GM23338 (cell line): Measurements from ENCODE around the gene ZNF580. TPM values are rescaled to one million over a fixed set of nuclear protein-coding genes. Genes with fewer than 3 reads are reported as not detected.

Experiments
- ATAC-seq: fragments of 200-7000 bp; cut with Tn5 transposase; 3 replicates; pipeline ENCODE4 v1.9.1; 2020
- DNase-seq: peaks from one replicate; pipeline ENCODE4 v3.0.0-alpha.2; 2015; ENCODE audit warnings: low spot score
- H2AFZ ChIP-seq: fragments of 200-600 bp; sonication (generic); 2 replicates; pipeline ENCODE4 v1.8.0; 2016; ENCODE audit warnings: antibody characterized with exemption, mild to moderate bottlenecking, moderate library complexity
- H3F3A ChIP-seq: fragments of 200-600 bp; sonication (generic); replicated peaks from 2 replicates; pipeline ENCODE4 v1.8.0; 2017; ENCODE audit warnings: antibody characterized with exemption, mixed run types, low read depth
- H3K27ac ChIP-seq: fragments of 200-600 bp; sonication (generic); 2 replicates; pipeline ENCODE4 v1.6.1; 2016; ENCODE audit warnings: low read depth
- H3K27me3 ChIP-seq: fragments of 200-600 bp; sonication (generic); 2 replicates; pipeline ENCODE4 v1.8.0; 2016; ENCODE audit warnings: mild to moderate bottlenecking, mixed run types, moderate library complexity; ENCODE audit not compliant: insufficient read depth
- H3K36me3 ChIP-seq: fragments of 200-600 bp; sonication (generic); 2 replicates; pipeline ENCODE4 v1.8.0; 2016; ENCODE audit warnings: mild to moderate bottlenecking; ENCODE audit not compliant: insufficient read depth
- H3K4me1 ChIP-seq: fragments of 200-600 bp; sonication (generic); 2 replicates; pipeline ENCODE4 v1.8.0; 2016; ENCODE audit warnings: mild to moderate bottlenecking, moderate library complexity; ENCODE audit not compliant: insufficient read depth
- H3K4me2 ChIP-seq: fragments of 200-600 bp; sonication (generic); 2 replicates; pipeline ENCODE4 v1.7.1; 2017; ENCODE audit warnings: mixed run types
- H3K4me3 ChIP-seq: fragments of 200-600 bp; sonication (generic); 2 replicates; pipeline ENCODE4 v1.6.1; 2016; ENCODE audit warnings: mixed run types
- H3K79me2 ChIP-seq: fragments of 200-600 bp; sonication (generic); replicated peaks from 2 replicates; pipeline ENCODE4 v1.8.0; 2017; ENCODE audit warnings: mild to moderate bottlenecking; ENCODE audit not compliant: insufficient read depth
- H3K9me2 ChIP-seq: fragments of 200-600 bp; sonication (generic); 2 replicates; pipeline ENCODE4 v1.8.0; 2017; ENCODE audit not compliant: insufficient read depth
- H4K20me1 ChIP-seq: fragments of 200-600 bp; sonication (generic); replicated peaks from 2 replicates; pipeline ENCODE4 v1.8.0; 2017; ENCODE audit warnings: mild to moderate bottlenecking; ENCODE audit not compliant: insufficient read depth
- H3K27ac Mint-ChIP-seq: 2 replicates; pipeline ENCODE4 v1.8.0; 2020; ENCODE audit warnings: inconsistent platforms, mild to moderate bottlenecking, moderate library complexity, mixed read lengths
- H3K27me3 Mint-ChIP-seq: 3 replicates; pipeline ENCODE4 v1.8.0; 2022; ENCODE audit warnings: low read depth, mild to moderate bottlenecking, moderate library complexity, mixed read lengths, inconsistent platforms; ENCODE audit not compliant: insufficient read depth, poor library complexity
- H3K36me3 Mint-ChIP-seq: 3 replicates; pipeline ENCODE4 v1.8.0; 2021; ENCODE audit warnings: low read depth, mild to moderate bottlenecking, inconsistent platforms, moderate library complexity, mixed read lengths
- H3K4me1 Mint-ChIP-seq: 3 replicates; pipeline ENCODE4 v1.8.0; 2020; ENCODE audit warnings: mild to moderate bottlenecking, inconsistent platforms, mixed read lengths
- H3K4me3 Mint-ChIP-seq: 3 replicates; pipeline ENCODE4 v1.8.0; 2021; ENCODE audit warnings: moderate library complexity, mild to moderate bottlenecking, inconsistent platforms, mixed read lengths
- H3K9me3 Mint-ChIP-seq: 3 replicates; pipeline ENCODE4 v1.8.0; 2020; ENCODE audit warnings: moderate library complexity, mild to moderate bottlenecking, inconsistent platforms, mixed read lengths
- CREB1 ChIP-seq: fragments of 250-450 bp; sonication (Bioruptor Pico); IDR thresholded peaks from 2 replicates; pipeline ENCODE4 v1.5.0; 2020; ENCODE audit warnings: low read depth, mild to moderate bottlenecking, moderate library complexity
- EZH2 ChIP-seq: fragments of 200-600 bp; sonication (generic); IDR thresholded peaks from one replicate; pipeline ENCODE4 v1.8.0; 2017; ENCODE audit warnings: antibody characterized with exemption, mild to moderate bottlenecking, low read depth; ENCODE audit not compliant: unreplicated experiment
- EZH2phosphoT487 ChIP-seq: fragments of 200-600 bp; sonication (generic); IDR thresholded peaks from one replicate; pipeline ENCODE4 v1.8.1; 2018; ENCODE audit warnings: antibody characterized with exemption; ENCODE audit not compliant: unreplicated experiment
- JUNB ChIP-seq: IDR thresholded peaks from one replicate; pipeline ENCODE4 v1.6.1; 2016; ENCODE audit warnings: antibody characterized with exemption; ENCODE audit not compliant: unreplicated experiment
- NANOG ChIP-seq: IDR thresholded peaks from 2 replicates; pipeline ENCODE4 v1.6.1; 2016; ENCODE audit warnings: antibody characterized with exemption, borderline replicate concordance
- POLR2AphosphoS5 ChIP-seq: IDR thresholded peaks from 2 replicates; pipeline ENCODE4 v1.6.1; 2016; ENCODE audit warnings: antibody characterized with exemption, low read depth
- polyA plus RNA-seq: library from polyadenylated mRNA; unstranded; fragments of >200 nt; fragmentation: Nextera tagmentation; extraction: Ambion mirVana; gene quantifications from 2 replicates; pipeline ENCODE4 v1.2.1, GENCODE V29; 2016
- total RNA-seq: library from RNA; depleted of rRNA; stranded (reverse); fragments of >200 nt; shearing (Covaris generic); gene quantifications from 2 replicates; pipeline ENCODE4 v1.2.3, GENCODE V29; 2014
- TF ChIP-seq, protein P1 (sequence below), 2 experiments: fragments of 200-600 bp in 1 of 2; sonication (generic) in 1 of 2; conservative IDR thresholded peaks; 2 replicates each; pipeline versions ENCODE4 v1.5.1 to v1.6.1; 2016 to 2017; ENCODE audit warnings: antibody characterized with exemption in 2 of 2, low read depth in 2 of 2, mild to moderate bottlenecking in 2 of 2, moderate library complexity in 1 of 2
- TF ChIP-seq, protein P2 (sequence below): fragments of 250-450 bp; sonication (Bioruptor Pico); IDR thresholded peaks from 2 replicates; pipeline ENCODE4 v1.5.0; 2020; ENCODE audit warnings: mild to moderate bottlenecking, moderate library complexity

ZNF580 gene
- total and polyA plus RNA-seq, 2 experiments from 2014 or later: 18.7 to 23.6 TPM

DNA sequence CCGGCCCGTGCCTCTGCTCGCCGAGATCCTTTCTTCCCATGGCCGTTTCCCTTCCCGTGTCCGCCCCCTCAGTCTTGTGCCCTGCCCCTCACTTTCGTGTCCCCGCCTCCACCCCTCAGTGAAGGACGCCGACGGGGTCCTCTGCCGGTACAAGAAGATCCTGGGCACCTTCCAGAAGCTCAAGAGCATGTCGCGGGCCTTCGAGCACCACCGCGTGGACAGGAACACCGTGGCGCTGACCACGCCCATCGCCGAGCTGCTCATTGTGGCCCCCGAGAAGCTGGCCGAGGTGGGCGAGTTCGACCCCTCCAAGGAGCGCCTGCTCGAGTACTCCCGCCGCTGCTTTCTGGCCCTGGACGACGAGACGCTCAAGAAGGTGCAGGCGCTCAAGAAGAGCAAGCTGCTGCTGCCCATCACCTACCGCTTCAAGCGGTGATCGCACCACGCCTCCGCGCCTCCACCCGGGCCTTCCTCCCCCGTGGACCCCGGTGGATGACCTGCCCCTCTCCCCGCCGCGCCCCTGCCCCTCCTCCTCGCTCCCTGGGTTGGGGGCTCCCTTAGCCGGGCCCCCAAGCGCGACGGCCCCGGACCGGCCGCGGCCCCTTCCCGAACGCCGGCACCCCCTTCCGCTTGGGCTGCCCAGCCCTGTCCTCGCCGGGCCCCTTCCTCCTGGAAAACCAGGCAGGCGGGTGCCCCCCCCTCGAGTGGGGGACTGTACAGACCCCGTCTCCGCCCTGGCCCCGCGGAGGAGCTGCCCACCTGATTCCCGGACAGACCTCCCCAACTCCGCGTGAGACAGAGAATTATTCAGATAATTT is 11.7 kb downstream of the ZNF580 start:
- Histone ChIP-seq H3K4me2 (peak overlapping the region; percentile 73), H2AFZ (peak overlapping the region; percentile 47), H3K79me2 (peaks cover 22% of the 10 kb centered on the region), H3K4me3 (peak overlapping the region; percentile 100), H3K36me3 (no peaks in the 10 kb centered on the region), H3F3A (peaks cover 13% of the 10 kb centered on the region), H3K27ac (no peak overlapping the region), H3K4me1 (peaks cover 17% of the 10 kb centered on the region), H3K9me2 (no peaks in the 10 kb centered on the region), H4K20me1 (peaks cover 16% of the 10 kb centered on the region), H3K27me3 (no peaks in the 10 kb centered on the region)
- Mint-ChIP-seq H3K36me3 (peaks cover 25% of the 10 kb centered on the region), H3K4me1 (peaks cover 35% of the 10 kb centered on the region), H3K9me3 (no peaks in the 10 kb centered on the region; the same call in 2 of the 3 replicates), H3K27me3 (peaks cover 37% of the 10 kb centered on the region), H3K27ac (peak overlapping the region; percentile 43), H3K4me3 (peak overlapping the region; percentile 92)
- DNase-seq: peak; percentile 82
- TF ChIP-seq POLR2AphosphoS5 (peak; percentile 82), NANOG (no peak)
- TF ChIP-seq, protein P1, sequence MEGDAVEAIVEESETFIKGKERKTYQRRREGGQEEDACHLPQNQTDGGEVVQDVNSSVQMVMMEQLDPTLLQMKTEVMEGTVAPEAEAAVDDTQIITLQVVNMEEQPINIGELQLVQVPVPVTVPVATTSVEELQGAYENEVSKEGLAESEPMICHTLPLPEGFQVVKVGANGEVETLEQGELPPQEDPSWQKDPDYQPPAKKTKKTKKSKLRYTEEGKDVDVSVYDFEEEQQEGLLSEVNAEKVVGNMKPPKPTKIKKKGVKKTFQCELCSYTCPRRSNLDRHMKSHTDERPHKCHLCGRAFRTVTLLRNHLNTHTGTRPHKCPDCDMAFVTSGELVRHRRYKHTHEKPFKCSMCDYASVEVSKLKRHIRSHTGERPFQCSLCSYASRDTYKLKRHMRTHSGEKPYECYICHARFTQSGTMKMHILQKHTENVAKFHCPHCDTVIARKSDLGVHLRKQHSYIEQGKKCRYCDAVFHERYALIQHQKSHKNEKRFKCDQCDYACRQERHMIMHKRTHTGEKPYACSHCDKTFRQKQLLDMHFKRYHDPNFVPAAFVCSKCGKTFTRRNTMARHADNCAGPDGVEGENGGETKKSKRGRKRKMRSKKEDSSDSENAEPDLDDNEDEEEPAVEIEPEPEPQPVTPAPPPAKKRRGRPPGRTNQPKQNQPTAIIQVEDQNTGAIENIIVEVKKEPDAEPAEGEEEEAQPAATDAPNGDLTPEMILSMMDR (conservative IDR thresholded peaks at IDR 0.05; ENCODE audit: low read depth in 2 of 2): peak in 1 of 2 experiments; percentile 33; a peak in 2 of 4 replicates
- ATAC-seq: peak; percentile 5

DNA sequence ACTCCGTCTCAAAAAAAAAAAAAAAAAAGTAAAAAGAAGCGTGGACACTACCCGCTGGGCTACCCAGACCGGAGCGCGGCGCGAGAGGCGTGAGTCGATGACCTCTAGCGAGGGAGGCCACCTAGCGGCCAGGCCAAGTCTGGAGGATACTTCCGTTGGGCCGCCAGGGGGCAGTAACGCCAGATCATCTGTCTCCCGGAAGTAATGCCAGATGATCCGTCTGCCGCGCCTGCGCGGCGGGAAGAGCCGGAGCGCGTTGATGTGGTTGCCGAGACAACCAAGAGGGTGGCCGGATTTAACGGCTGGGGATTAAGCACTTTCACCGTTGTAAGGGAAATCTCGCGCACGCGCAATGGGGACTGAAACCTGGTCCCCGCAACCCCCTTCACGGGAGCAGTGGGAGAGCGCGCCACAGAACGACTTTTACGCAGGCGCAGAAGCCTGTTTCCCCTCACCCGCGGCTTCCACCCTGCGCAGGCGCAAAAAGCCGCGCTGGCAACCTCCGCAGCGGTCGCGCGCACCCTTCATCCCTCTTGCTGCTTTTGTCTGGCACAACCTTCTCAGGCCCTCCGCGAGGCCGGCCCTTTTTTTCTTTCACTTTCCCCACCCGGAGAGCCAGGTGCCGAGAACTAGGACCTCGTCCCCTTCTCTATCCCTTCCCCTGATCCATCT is 13.0 kb downstream of the ZNF580 start:
- Histone ChIP-seq H3K27ac (peak overlapping the region; percentile 56), H4K20me1 (peaks cover 27% of the 10 kb centered on the region), H2AFZ (no peak overlapping the region; the same call in 1 of the 2 replicates), H3K4me2 (peak overlapping the region; percentile 73), H3F3A (peaks cover 17% of the 10 kb centered on the region), H3K4me3 (peak overlapping the region; percentile 100), H3K27me3 (no peaks in the 10 kb centered on the region), H3K36me3 (no peaks in the 10 kb centered on the region), H3K4me1 (peaks cover 27% of the 10 kb centered on the region), H3K79me2 (peaks cover 35% of the 10 kb centered on the region), H3K9me2 (no peaks in the 10 kb centered on the region)
- peak; percentile 38 for ATAC-seq
- no peaks in the 10 kb centered on the region; the same call in 2 of the 3 replicates for H3K9me3 Mint-ChIP-seq
- H3K36me3 Mint-ChIP-seq: peaks cover 31% of the 10 kb centered on the region
- H3K27ac Mint-ChIP-seq: peak overlapping the region; percentile 99
- H3K4me1 Mint-ChIP-seq: peaks cover 44% of the 10 kb centered on the region
- H3K27me3 Mint-ChIP-seq: peaks cover 34% of the 10 kb centered on the region
- H3K4me3 Mint-ChIP-seq: peak overlapping the region; percentile 92
- DNase-seq: peak; percentile 97
- TF ChIP-seq JUNB (no peak), POLR2AphosphoS5 (peak; percentile 53), EZH2phosphoT487 (no peak), CREB1 (CRISPR knock-in tag) (peak; percentile 54), EZH2 (no peak)
- TF ChIP-seq, protein P2, sequence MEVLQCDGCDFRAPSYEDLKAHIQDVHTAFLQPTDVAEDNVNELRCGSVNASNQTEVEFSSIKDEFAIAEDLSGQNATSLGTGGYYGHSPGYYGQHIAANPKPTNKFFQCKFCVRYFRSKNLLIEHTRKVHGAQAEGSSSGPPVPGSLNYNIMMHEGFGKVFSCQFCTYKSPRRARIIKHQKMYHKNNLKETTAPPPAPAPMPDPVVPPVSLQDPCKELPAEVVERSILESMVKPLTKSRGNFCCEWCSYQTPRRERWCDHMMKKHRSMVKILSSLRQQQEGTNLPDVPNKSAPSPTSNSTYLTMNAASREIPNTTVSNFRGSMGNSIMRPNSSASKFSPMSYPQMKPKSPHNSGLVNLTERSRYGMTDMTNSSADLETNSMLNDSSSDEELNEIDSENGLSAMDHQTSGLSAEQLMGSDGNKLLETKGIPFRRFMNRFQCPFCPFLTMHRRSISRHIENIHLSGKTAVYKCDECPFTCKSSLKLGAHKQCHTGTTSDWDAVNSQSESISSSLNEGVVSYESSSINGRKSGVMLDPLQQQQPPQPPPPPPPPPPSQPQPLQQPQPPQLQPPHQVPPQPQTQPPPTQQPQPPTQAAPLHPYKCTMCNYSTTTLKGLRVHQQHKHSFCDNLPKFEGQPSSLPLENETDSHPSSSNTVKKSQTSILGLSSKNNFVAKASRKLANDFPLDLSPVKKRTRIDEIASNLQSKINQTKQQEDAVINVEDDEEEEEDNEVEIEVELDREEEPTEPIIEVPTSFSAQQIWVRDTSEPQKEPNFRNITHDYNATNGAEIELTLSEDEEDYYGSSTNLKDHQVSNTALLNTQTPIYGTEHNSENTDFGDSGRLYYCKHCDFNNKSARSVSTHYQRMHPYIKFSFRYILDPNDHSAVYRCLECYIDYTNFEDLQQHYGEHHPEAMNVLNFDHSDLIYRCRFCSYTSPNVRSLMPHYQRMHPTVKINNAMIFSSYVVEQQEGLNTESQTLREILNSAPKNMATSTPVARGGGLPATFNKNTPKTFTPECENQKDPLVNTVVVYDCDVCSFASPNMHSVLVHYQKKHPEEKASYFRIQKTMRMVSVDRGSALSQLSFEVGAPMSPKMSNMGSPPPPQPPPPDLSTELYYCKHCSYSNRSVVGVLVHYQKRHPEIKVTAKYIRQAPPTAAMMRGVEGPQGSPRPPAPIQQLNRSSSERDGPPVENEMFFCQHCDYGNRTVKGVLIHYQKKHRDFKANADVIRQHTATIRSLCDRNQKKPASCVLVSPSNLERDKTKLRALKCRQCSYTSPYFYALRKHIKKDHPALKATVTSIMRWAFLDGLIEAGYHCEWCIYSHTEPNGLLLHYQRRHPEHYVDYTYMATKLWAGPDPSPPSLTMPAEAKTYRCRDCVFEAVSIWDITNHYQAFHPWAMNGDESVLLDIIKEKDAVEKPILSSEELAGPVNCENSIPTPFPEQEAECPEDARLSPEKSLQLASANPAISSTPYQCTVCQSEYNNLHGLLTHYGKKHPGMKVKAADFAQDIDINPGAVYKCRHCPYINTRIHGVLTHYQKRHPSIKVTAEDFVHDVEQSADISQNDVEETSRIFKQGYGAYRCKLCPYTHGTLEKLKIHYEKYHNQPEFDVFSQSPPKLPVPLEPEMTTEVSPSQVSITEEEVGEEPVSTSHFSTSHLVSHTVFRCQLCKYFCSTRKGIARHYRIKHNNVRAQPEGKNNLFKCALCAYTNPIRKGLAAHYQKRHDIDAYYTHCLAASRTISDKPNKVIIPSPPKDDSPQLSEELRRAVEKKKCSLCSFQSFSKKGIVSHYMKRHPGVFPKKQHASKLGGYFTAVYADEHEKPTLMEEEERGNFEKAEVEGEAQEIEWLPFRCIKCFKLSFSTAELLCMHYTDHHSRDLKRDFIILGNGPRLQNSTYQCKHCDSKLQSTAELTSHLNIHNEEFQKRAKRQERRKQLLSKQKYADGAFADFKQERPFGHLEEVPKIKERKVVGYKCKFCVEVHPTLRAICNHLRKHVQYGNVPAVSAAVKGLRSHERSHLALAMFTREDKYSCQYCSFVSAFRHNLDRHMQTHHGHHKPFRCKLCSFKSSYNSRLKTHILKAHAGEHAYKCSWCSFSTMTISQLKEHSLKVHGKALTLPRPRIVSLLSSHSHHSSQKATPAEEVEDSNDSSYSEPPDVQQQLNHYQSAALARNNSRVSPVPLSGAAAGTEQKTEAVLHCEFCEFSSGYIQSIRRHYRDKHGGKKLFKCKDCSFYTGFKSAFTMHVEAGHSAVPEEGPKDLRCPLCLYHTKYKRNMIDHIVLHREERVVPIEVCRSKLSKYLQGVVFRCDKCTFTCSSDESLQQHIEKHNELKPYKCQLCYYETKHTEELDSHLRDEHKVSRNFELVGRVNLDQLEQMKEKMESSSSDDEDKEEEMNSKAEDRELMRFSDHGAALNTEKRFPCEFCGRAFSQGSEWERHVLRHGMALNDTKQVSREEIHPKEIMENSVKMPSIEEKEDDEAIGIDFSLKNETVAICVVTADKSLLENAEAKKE: no peak
